Endothelial cell of umbilical vein (primary cell): ENCODE data around the gene CD5L. TPM values are rescaled to one million over a fixed set of nuclear protein-coding genes. Genes with fewer than 3 reads are reported as not detected.

Experiments
- BruUV-seq: library from RNA; stranded (reverse); fragments of 400-500 nt; replicated peaks from 2 replicates; lab custom pipeline; 2021; lab: Mats Ljungman, UMichigan
- CTCF ChIA-PET: fragments of 300-600, 350-600 bp; sonication (Branson Sonifier 250); formaldehyde crosslinking; loops from one replicate; lab custom pipeline; 2021; ENCODE audit warnings: antibody characterized with exemption, inconsistent platforms; lab: Charles Lee
- POLR2A ChIA-PET: fragments of 300-600, 350-600 bp; sonication (Branson Sonifier 250); formaldehyde crosslinking; loops from one replicate; lab custom pipeline; 2021; ENCODE audit warnings: antibody characterized with exemption, inconsistent platforms; lab: Charles Lee
- DNase-seq: peaks from one replicate; pipeline ENCODE4 v3.0.0-alpha.2; 2011; ENCODE audit warnings: low read depth, low spot score
- FAIRE-seq: peaks from 2 replicates; lab custom pipeline; 2011; peaks lifted over from hg19 to GRCh38; lab: Jason Lieb, UNC
- H2AFZ ChIP-seq: 2 replicates; pipeline ENCODE4 v1.6.0; 2012; ENCODE audit warnings: low read depth, low read length, control low read depth, inconsistent platforms
- H3K27ac ChIP-seq: 2 replicates; pipeline ENCODE4 v1.5.1; 2011; ENCODE audit warnings: low read depth, mild to moderate bottlenecking, control low read depth, low read length, moderate library complexity; ENCODE audit not compliant: insufficient read depth
- H3K27me3 ChIP-seq, 2 experiments: 2 replicates each; pipeline versions ENCODE4 v1.6.0 to v1.6.1; 2011; ENCODE audit warnings: low read length in 2 of 2, mixed read lengths in 1 of 2; ENCODE audit not compliant: control insufficient read depth in 2 of 2, insufficient read depth in 2 of 2
- H3K36me3 ChIP-seq, 2 experiments: 2 replicates in 1 of 2; 3 replicates in 1 of 2; pipeline ENCODE4 v1.5.1; 2011; ENCODE audit warnings: low read length in 2 of 2, mild to moderate bottlenecking in 1 of 2, moderate library complexity in 1 of 2; ENCODE audit not compliant: control insufficient read depth in 2 of 2, insufficient read depth in 2 of 2; ENCODE audit errors: extremely low read depth in 1 of 2
- H3K4me1 ChIP-seq: 3 replicates; pipeline ENCODE4 v1.5.1; 2011; ENCODE audit warnings: mild to moderate bottlenecking, low read length; ENCODE audit not compliant: control insufficient read depth, insufficient read depth; ENCODE audit errors: extremely low read depth
- H3K4me2 ChIP-seq: 2 replicates; pipeline ENCODE4 v1.6.1; 2011; ENCODE audit warnings: low read length, control low read depth, mixed read lengths; ENCODE audit not compliant: insufficient read depth
- H3K4me3 ChIP-seq, 3 experiments: fragments of 200-600 bp in 1 of 3; sonication (generic), shearing (Covaris generic) in 1 of 3; replicated peaks in 1 of 3; 2 replicates each; pipeline ENCODE4 v1.5.1; 2011 to 2016; ENCODE audit warnings: control low read depth in 3 of 3, low read length in 3 of 3, mild to moderate bottlenecking in 2 of 3, inconsistent platforms in 1 of 3, low read depth in 1 of 3, moderate library complexity in 1 of 3; ENCODE audit not compliant: insufficient read depth in 1 of 3
- H3K79me2 ChIP-seq: 2 replicates; pipeline ENCODE4 v1.6.0; 2012; ENCODE audit warnings: low read length, inconsistent platforms; ENCODE audit not compliant: control insufficient read depth, insufficient read depth
- H3K9ac ChIP-seq: replicated peaks from 2 replicates; pipeline ENCODE3; 2011; ENCODE audit warnings: low read length, control low read depth; ENCODE audit not compliant: insufficient read depth; ENCODE audit errors: extremely low read depth
- H3K9me1 ChIP-seq: replicated peaks from 3 replicates; pipeline ENCODE4 v1.6.0; 2011; ENCODE audit warnings: mild to moderate bottlenecking, low read length; ENCODE audit not compliant: control insufficient read depth, insufficient read depth; ENCODE audit errors: extremely low read depth
- H3K9me3 ChIP-seq: replicated peaks from 2 replicates; pipeline ENCODE4 v1.5.1; 2012; ENCODE audit warnings: low read length, inconsistent platforms; ENCODE audit not compliant: control insufficient read depth, insufficient read depth
- H4K20me1 ChIP-seq: replicated peaks from 2 replicates; pipeline ENCODE3; 2011; ENCODE audit warnings: mild to moderate bottlenecking, low read length; ENCODE audit not compliant: control insufficient read depth, insufficient read depth; ENCODE audit errors: extremely low read depth
- CTCF ChIP-seq, 2 donors: IDR thresholded peaks; 1 replicate in 1 of 2; 2 replicates in 1 of 2; pipeline ENCODE4 v1.5.1; 2011; ENCODE audit warnings: low read length in 2 of 2, mild to moderate bottlenecking in 2 of 2, moderate library complexity in 2 of 2, control low read depth in 1 of 2, inconsistent platforms in 1 of 2, low read depth in 1 of 2; ENCODE audit not compliant: insufficient read depth in 1 of 2; ENCODE audit errors: extremely low read depth in 1 of 2
- EZH2 ChIP-seq: IDR thresholded peaks from 2 replicates; pipeline ENCODE4 v1.6.1; 2012; ENCODE audit warnings: borderline replicate concordance, low read depth, mild to moderate bottlenecking, moderate library complexity, low read length, inconsistent platforms; ENCODE audit not compliant: severe bottlenecking
- FOS ChIP-seq: IDR thresholded peaks from 2 replicates; pipeline ENCODE4 v1.6.1; 2011; ENCODE audit warnings: mild to moderate bottlenecking, low read length, moderate library complexity, borderline replicate concordance; ENCODE audit not compliant: insufficient read depth
- GATA2 ChIP-seq: IDR thresholded peaks from 2 replicates; pipeline ENCODE4 v1.7.0; 2011; ENCODE audit warnings: low read depth, mild to moderate bottlenecking, moderate library complexity, mixed read lengths, low read length; ENCODE audit not compliant: insufficient read length, insufficient read depth
- JUN ChIP-seq: IDR thresholded peaks from 2 replicates; pipeline ENCODE4 v1.6.1; 2011; ENCODE audit warnings: borderline replicate concordance, low read depth; ENCODE audit not compliant: insufficient read length, insufficient read depth
- MAX ChIP-seq: IDR thresholded peaks from 2 replicates; pipeline ENCODE4 v1.6.1; 2011; ENCODE audit not compliant: insufficient read depth, insufficient read length
- POLR2AphosphoS5 ChIP-seq: IDR thresholded peaks from 2 replicates; pipeline ENCODE4 v1.6.1; 2012; ENCODE audit warnings: low read depth, mild to moderate bottlenecking, control low read depth, low read length, moderate library complexity; ENCODE audit not compliant: insufficient read depth
- dilution Hi-C: fragments of 300-500 bp; cut with MboI; formaldehyde crosslinking; loops from one replicate; pipeline ENCODE4 v1.15.0; 2019; ENCODE audit warnings: low sequenced_read_pairs; ENCODE audit not compliant: extremely low pct_ligation_motif_present
- intact Hi-C: fragments of 100-400 bp; cut with micrococcal nuclease; formaldehyde crosslinking; loops from one replicate; pipeline ENCODE4 v1.10.0; 2022
- polyA plus RNA-seq, 4 experiments: library from polyadenylated mRNA; depleted of rRNA in 3 of 4; stranded (reverse) in 3 of 4; unstranded in 1 of 4; fragments of >200 nt; gene quantifications; 2 replicates each; pipeline versions ENCODE4 v1.2.1 to v1.2.3, GENCODE V29; 2011 to 2012; ENCODE audit warnings: missing spikeins in 1 of 4
- total RNA-seq: library from RNA; stranded (reverse); gene quantifications from 2 replicates; pipeline ENCODE4 v1.2.3, GENCODE V29; 2021

The CD5L gene
- total and polyA plus RNA-seq, 2 donors (not counting 3 experiments of a cell fraction or from before 2014, with no cell fraction given) = not detected

GRCh38 chr1:157830887-157831286 lies 10.7 kb downstream of the CD5L start:
- Histone ChIP-seq H4K20me1 (no peaks in the 10 kb centered on the region), H3K27ac (no peak overlapping the region), H3K4me1 (no peaks in the 10 kb centered on the region), H3K27me3 (no peaks in the 10 kb centered on the region), H3K4me3 (no peak overlapping the region), H2AFZ (no peak overlapping the region), H3K9ac (no peak overlapping the region), H3K4me2 (no peak overlapping the region), H3K9me1 (no peaks in the 10 kb centered on the region), H3K9me3 (no peaks in the 10 kb centered on the region), H3K79me2 (no peaks in the 10 kb centered on the region), H3K36me3 (no peaks in the 10 kb centered on the region)
- no peak for FAIRE-seq
- DNase-seq = no peak
- intact Hi-C loops (no loop called here), dilution Hi-C loops (no loop called here)
- CTCF ChIA-PET = no interaction called here
- TF ChIP-seq FOS = no peak
- TF ChIP-seq CTCF (IDR thresholded peaks at IDR 0.05; ENCODE audit: extremely low read depth in 1 of 2, insufficient read depth in 1 of 2, low read depth in 1 of 2, low read length in 2 of 2) = no peak
- TF ChIP-seq JUN = no peak
- no peak for TF ChIP-seq MAX
- no peak for TF ChIP-seq GATA2
- TF ChIP-seq POLR2AphosphoS5 = no peak
- no peak for TF ChIP-seq EZH2
- POLR2A ChIA-PET = no interaction called here
- no TSS peak for BruUV-seq
